ENCODE results near the gene AFF3. TPM values are rescaled to one million over a fixed set of nuclear protein-coding genes. Genes with fewer than 3 reads are reported as not detected.

AFF3 gene
- total and polyA plus RNA-seq, 7 experiments from 2014 or later, result 3.0 to 24.1 (median 19.8) TPM

DNA sequence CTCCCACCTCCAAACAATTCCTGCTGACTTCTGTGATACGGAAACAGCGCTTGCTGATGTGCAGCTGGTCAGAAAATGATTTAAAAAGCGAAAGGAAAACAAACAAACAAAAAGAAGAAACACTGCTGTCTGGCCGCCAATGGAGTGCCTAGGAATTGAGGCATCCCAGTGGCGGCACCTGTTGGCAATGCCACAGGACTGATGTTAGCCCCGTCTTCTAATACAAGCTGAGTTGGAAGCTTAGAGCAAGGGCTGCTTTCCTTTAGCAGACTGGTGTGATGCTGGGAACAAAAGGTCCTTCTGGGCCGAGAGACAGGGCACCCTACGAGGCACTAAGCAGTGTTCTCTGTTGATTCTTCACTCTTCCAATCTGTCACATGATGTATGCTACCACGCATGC is 489.0 kb downstream of the AFF3 start:
- Histone ChIP-seq H3K4me1 (ENCODE audit: control insufficient read depth in 2 of 2, insufficient read depth in 2 of 2, low read length in 2 of 2) (no peaks in the 10 kb centered on the region), H3K9me3 (ENCODE audit: control insufficient read depth in 2 of 3, low read length in 3 of 3) (no peaks in the 10 kb centered on the region), H3K4me3 (ENCODE audit: low read length) (no peak overlapping the region), H3K36me3 (ENCODE audit: control insufficient read depth in 2 of 3, insufficient read depth in 3 of 3, low read length in 3 of 3) (no peaks in the 10 kb centered on the region), H3K27me3 (ENCODE audit: control insufficient read depth in 2 of 2, insufficient read depth in 2 of 2, low read length in 2 of 2) (no peaks in the 10 kb centered on the region), H3K27ac (ENCODE audit: low read depth, low read length) (no peak overlapping the region)
- peaks cover 0 to 27% (median 22%) of the 10 kb centered on the region in 5 donors for H3K36me3 Mint-ChIP-seq
- intact Hi-C loops (cut with micrococcal nuclease), result no loop called here
- no peaks in the 10 kb centered on the region for H3K4me1 Mint-ChIP-seq
- ChIA-PET POLR2A (no interaction called here), CTCF (no interaction called here)
- H3K9me3 Mint-ChIP-seq, result no peaks in the 10 kb centered on the region
- H3K27me3 Mint-ChIP-seq, result no peaks in the 10 kb centered on the region
- no peak overlapping the region for H3K4me3 Mint-ChIP-seq
- no peak for ATAC-seq
- no peak overlapping the region for H3K27ac Mint-ChIP-seq
- no peak for DNase-seq

DNA sequence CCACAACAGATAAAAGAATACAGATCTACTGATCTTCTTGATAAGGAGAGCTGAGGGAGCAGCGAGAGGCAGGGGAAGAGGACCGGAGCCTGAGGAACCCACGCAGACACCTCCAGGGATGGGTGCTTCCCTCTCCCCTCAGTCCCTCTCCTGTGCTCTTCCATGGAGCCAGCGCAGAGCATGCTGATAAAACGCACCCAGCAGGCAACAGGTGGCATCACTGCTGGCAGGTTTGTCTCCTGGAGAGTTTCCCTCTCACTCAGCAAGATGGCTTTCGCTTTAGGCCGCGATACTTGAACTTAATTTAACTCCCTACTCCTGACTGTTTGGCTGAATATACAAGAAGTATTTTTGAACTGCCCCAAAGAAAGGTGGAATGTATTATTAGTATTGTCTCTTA is 489.5 kb downstream of the AFF3 start:
- ATAC-seq (no peak), DNase-seq (no peak)
- no peaks in the 10 kb centered on the region for H3K27me3 Mint-ChIP-seq
- no peaks in the 10 kb centered on the region for H3K9me3 ChIP-seq (ENCODE audit: control insufficient read depth in 2 of 3, low read length in 3 of 3)
- no peaks in the 10 kb centered on the region for H3K27me3 ChIP-seq (ENCODE audit: control insufficient read depth in 2 of 2, insufficient read depth in 2 of 2, low read length in 2 of 2)
- H3K9me3 Mint-ChIP-seq, result no peaks in the 10 kb centered on the region
- H3K4me3 ChIP-seq (ENCODE audit: low read length), result no peak overlapping the region
- no peak overlapping the region for H3K4me3 Mint-ChIP-seq
- peaks cover 0 to 31% (median 26%) of the 10 kb centered on the region in 5 donors for H3K36me3 Mint-ChIP-seq
- H3K36me3 ChIP-seq (ENCODE audit: control insufficient read depth in 2 of 3, insufficient read depth in 3 of 3, low read length in 3 of 3), result no peaks in the 10 kb centered on the region
- no peaks in the 10 kb centered on the region for H3K4me1 ChIP-seq (ENCODE audit: control insufficient read depth in 2 of 2, insufficient read depth in 2 of 2, low read length in 2 of 2)
- intact Hi-C loops (cut with micrococcal nuclease), result no loop called here
- ChIA-PET POLR2A (no interaction called here), CTCF (no interaction called here)
- H3K27ac Mint-ChIP-seq, result no peak overlapping the region
- H3K4me1 Mint-ChIP-seq, result no peaks in the 10 kb centered on the region
- H3K27ac ChIP-seq (ENCODE audit: low read depth, low read length), result no peak overlapping the region

DNA sequence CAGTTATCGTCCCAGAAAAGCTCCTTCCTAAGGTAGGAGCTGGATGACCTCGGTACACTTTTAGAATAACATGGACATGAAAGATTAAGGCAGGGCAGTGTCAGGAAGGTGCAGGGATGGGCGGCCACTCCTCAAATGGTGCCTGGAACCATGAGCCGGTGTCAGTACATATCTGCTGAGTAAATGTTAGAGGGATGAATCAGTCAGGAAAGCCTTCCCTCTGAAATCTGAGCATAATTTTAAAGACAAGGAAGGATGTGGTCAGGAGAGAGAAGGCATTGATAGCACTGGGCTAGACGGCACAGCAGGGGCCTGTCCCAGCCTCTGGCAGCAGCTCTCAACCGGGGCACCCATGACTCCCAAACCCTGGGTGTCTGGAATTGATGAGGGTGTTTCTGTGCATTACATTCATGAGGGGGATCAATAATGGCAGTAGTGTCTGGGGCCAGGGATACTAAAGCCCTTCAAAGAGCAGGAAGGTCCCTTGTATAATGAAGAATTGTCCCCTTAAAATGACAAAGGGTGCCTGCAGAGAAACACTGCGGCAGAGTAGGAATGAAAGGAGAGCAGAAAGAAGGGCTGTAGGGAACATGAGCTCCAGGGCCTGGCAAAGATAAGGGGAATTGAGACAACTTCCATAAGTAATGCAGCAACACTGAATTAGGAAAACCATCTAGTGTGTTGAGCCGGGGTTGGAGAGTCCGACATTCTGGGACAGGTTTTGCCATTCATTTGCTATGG is 490.3 kb downstream of the AFF3 start:
- DNase-seq, result no peak
- Mint-ChIP-seq H3K4me1 (no peaks in the 10 kb centered on the region), H3K27ac (no peak overlapping the region), H3K27me3 (no peaks in the 10 kb centered on the region), H3K9me3 (peaks cover 0 to 6% (median 0%) of the 10 kb centered on the region in 11 donors), H3K4me3 (no peak overlapping the region), H3K36me3 (peaks cover 0 to 34% (median 31%) of the 10 kb centered on the region in 5 donors)
- Histone ChIP-seq H3K4me1 (ENCODE audit: control insufficient read depth in 2 of 2, insufficient read depth in 2 of 2, low read length in 2 of 2) (no peaks in the 10 kb centered on the region), H3K27ac (ENCODE audit: low read depth, low read length) (no peak overlapping the region), H3K4me3 (ENCODE audit: low read length) (no peak overlapping the region), H3K9me3 (ENCODE audit: control insufficient read depth in 2 of 3, low read length in 3 of 3) (no peaks in the 10 kb centered on the region), H3K27me3 (ENCODE audit: control insufficient read depth in 2 of 2, insufficient read depth in 2 of 2, low read length in 2 of 2) (no peaks in the 10 kb centered on the region), H3K36me3 (ENCODE audit: control insufficient read depth in 2 of 3, insufficient read depth in 3 of 3, low read length in 3 of 3) (no peaks in the 10 kb centered on the region)
- intact Hi-C loops (cut with micrococcal nuclease), result no loop called here
- POLR2A ChIA-PET, result no interaction called here
- CTCF ChIA-PET, result no interaction called here
- ATAC-seq, result no peak

DNA sequence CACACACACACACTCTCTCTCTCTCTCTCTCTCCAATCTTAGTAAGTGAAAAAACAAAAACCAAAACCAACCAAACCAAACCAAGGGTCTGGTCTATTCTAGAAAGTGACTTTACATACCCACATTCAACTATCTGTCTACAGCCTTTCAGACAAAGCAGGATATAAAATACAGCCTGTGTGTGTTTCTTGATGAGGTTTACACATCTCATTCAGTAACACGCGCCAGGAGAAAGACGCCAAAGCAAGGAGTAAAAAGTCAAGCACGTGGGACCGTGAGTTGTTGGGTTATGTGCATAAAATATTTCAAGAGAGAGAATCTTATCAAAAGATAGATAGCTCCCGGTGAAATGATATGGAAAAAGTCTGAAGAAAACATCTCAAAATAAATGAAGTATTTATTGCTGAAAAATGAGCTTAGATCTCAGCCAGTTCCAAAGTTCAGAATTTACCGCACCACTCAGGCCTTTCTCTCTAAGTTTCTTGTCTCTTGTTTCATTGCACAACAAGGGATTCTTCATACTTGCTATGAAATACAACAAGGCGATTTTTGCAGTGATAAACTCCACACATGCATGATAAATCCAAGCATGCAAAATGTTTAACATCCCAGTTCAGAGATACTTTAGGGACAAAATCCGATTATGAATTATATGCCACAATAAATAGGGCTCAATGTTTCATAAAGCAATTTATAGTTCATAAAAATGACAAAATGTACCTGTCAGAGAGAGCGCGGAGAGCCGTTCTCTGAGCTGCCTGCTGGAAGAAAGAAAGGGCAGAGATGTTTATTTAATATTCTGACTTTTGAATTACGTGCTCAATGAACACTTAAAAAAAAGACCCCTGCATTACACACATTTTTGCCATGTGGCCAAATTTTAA is 493.2 kb downstream of the AFF3 start:
- no peaks in the 10 kb centered on the region for H3K27me3 ChIP-seq (ENCODE audit: control insufficient read depth in 2 of 2, insufficient read depth in 2 of 2, low read length in 2 of 2)
- Mint-ChIP-seq H3K4me3 (no peak overlapping the region), H3K9me3 (peaks cover 0 to 10% (median 0%) of the 10 kb centered on the region in 11 donors), H3K4me1 (no peaks in the 10 kb centered on the region), H3K27me3 (no peaks in the 10 kb centered on the region), H3K27ac (peak overlapping the region in 1 of 9 donors; percentile 29), H3K36me3 (peaks cover 0 to 46% (median 40%) of the 10 kb centered on the region in 5 donors)
- no peaks in the 10 kb centered on the region for H3K36me3 ChIP-seq (ENCODE audit: control insufficient read depth in 2 of 3, insufficient read depth in 3 of 3, low read length in 3 of 3)
- ChIA-PET POLR2A (no interaction called here), CTCF (no interaction called here)
- intact Hi-C loops (cut with micrococcal nuclease), result no loop called here
- H3K4me3 ChIP-seq (ENCODE audit: low read length), result no peak overlapping the region
- no peak overlapping the region for H3K27ac ChIP-seq (ENCODE audit: low read depth, low read length)
- no peaks in the 10 kb centered on the region for H3K4me1 ChIP-seq (ENCODE audit: control insufficient read depth in 2 of 2, insufficient read depth in 2 of 2, low read length in 2 of 2)
- no peak for ATAC-seq
- no peaks in the 10 kb centered on the region for H3K9me3 ChIP-seq (ENCODE audit: control insufficient read depth in 2 of 3, low read length in 3 of 3)
- DNase-seq, result no peak

DNA sequence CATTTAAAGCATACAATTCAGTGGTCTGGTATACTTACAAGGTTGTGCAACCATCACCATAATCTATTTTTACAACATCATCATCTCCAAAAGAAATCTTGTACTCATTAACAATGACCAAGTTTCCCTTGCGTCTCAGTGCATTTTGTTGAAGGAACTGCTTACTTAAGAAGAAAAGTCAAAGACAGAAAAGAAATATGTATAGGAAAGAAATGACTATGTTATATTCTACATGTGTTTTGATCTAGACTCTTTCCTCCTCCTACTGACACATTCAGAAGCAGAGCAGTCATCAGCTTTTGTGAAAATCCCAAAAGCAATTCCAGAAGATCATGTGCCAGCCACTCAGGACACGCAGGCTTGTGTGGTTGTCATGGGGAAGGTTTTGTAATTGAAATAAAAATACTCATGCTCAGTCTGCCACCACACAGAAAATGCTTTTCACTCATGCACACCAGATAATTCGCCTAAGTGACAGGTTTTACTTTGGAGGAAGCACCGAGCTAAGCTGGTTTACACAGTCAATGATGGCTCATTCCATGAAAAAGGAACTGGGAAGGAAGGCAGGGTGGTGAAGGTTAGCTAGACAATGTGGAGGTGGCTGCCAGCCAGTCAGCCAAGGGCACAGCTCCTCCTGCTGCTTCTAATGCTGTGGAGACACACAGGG is 494.1 kb downstream of the AFF3 start:
- H3K27me3 Mint-ChIP-seq, result no peaks in the 10 kb centered on the region
- intact Hi-C loops (cut with micrococcal nuclease), result no loop called here

DNA sequence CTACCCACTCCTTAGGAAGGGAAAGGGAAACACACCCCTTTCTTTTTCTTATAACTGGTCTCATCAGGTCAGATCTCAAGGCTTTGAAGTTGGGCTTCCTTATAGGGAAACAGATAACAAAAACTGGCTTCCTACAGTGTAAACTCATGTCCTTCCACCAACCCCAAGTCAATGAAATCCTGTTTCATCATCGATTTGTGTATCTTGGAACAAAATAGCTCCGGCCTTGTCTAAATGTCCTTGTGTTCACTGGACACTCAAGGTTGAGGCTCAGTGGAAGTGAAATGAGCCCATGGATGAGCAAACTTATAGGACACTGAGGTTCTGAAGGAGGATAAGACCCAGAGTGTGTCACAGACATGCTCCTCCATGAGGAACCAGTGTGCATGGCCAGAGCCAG is 496.4 kb downstream of the AFF3 start:
- Mint-ChIP-seq H3K27ac (no peak overlapping the region), H3K27me3 (peaks cover 0 to 1% (median 0%) of the 10 kb centered on the region in 5 donors), H3K36me3 (peaks cover 0 to 37% (median 32%) of the 10 kb centered on the region in 5 donors), H3K4me3 (no peak overlapping the region), H3K9me3 (peaks cover 0 to 10% (median 0%) of the 10 kb centered on the region in 11 donors), H3K4me1 (no peaks in the 10 kb centered on the region)
- no peak for ATAC-seq
- no peak overlapping the region for H3K27ac ChIP-seq (ENCODE audit: low read depth, low read length)
- DNase-seq, result no peak
- POLR2A ChIA-PET, result no interaction called here
- H3K36me3 ChIP-seq (ENCODE audit: control insufficient read depth in 2 of 3, insufficient read depth in 3 of 3, low read length in 3 of 3), result no peaks in the 10 kb centered on the region
- no peaks in the 10 kb centered on the region for H3K9me3 ChIP-seq (ENCODE audit: control insufficient read depth in 2 of 3, low read length in 3 of 3)
- H3K27me3 ChIP-seq (ENCODE audit: control insufficient read depth in 2 of 2, insufficient read depth in 2 of 2, low read length in 2 of 2), result no peaks in the 10 kb centered on the region
- no peak overlapping the region for H3K4me3 ChIP-seq (ENCODE audit: low read length)
- intact Hi-C loops (cut with micrococcal nuclease), result no loop called here
- no peaks in the 10 kb centered on the region for H3K4me1 ChIP-seq (ENCODE audit: control insufficient read depth in 2 of 2, insufficient read depth in 2 of 2, low read length in 2 of 2)
- CTCF ChIA-PET, result no interaction called here

More for the DNA sequence above, 494.1 kb downstream of the AFF3 start:
- no peaks in the 10 kb centered on the region for H3K9me3 ChIP-seq (ENCODE audit: control insufficient read depth in 2 of 3, low read length in 3 of 3)
- no peaks in the 10 kb centered on the region for H3K27me3 ChIP-seq (ENCODE audit: control insufficient read depth in 2 of 2, insufficient read depth in 2 of 2, low read length in 2 of 2)
- no peak overlapping the region for H3K4me3 ChIP-seq (ENCODE audit: low read length)
- ATAC-seq (no peak), DNase-seq (no peak)
- no peaks in the 10 kb centered on the region for H3K4me1 ChIP-seq (ENCODE audit: control insufficient read depth in 2 of 2, insufficient read depth in 2 of 2, low read length in 2 of 2)
- H3K27ac Mint-ChIP-seq, result no peak overlapping the region
- no peak overlapping the region for H3K27ac ChIP-seq (ENCODE audit: low read depth, low read length)
- H3K36me3 Mint-ChIP-seq, result peaks cover 0 to 44% (median 40%) of the 10 kb centered on the region in 5 donors
- no peaks in the 10 kb centered on the region for H3K4me1 Mint-ChIP-seq
- H3K4me3 Mint-ChIP-seq, result no peak overlapping the region
- peaks cover 0 to 10% (median 0%) of the 10 kb centered on the region in 11 donors for H3K9me3 Mint-ChIP-seq
- ChIA-PET POLR2A (no interaction called here), CTCF (interaction anchor here (0.7 kb wide), 1 partner anchor 1590 kb away, joined by 3 read pairs; no protein-coding TSS in a partner anchor)
- no peaks in the 10 kb centered on the region for H3K36me3 ChIP-seq (ENCODE audit: control insufficient read depth in 2 of 3, insufficient read depth in 3 of 3, low read length in 3 of 3)
